ENCODE results near the gene EEFSEC. TPM values are rescaled to one million over a fixed set of nuclear protein-coding genes. Genes with fewer than 3 reads are reported as not detected.

Gene EEFSEC
- total RNA-seq, 1 donor from 2014 or later, result 0.92 TPM

DNA sequence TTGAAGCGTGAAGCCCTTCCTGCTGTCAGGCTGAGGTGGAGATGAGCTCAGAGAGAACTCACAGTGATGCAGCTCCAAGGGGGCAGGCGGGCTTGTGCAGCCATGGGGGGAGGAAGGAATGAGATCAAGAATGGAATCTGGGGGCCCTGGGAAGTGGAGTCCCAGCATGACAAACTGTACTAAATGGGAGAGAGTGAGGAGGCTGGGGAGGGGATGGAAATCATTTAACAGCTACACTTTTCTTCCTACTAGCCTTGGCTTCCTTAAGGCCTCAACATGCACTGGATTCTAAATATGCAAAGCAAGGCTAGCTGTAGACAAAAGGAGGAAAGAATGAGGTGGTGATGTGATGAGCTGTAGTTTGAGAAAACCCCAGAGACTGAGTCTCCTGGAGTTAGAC, 133.9 kb downstream of the EEFSEC start:
- H3K9ac ChIP-seq, result no peak overlapping the region
- no peaks in the 10 kb centered on the region for H3K36me3 ChIP-seq
- no peak overlapping the region for H2AFZ ChIP-seq (replicated peaks)
- H3K4me3 ChIP-seq, result no peak overlapping the region
- peaks cover 6% of the 10 kb centered on the region for H3F3A ChIP-seq (ENCODE audit: low read depth)
- no peak overlapping the region for H3K27ac ChIP-seq
- H3K36me3 Mint-ChIP-seq, result peaks cover 17% of the 10 kb centered on the region
- no peaks in the 10 kb centered on the region for H3K79me2 ChIP-seq (ENCODE audit: low read depth)
- H3K9me3 ChIP-seq (ENCODE audit: low read depth), result no peaks in the 10 kb centered on the region
- H4K20me1 ChIP-seq (ENCODE audit: low read depth), result no peaks in the 10 kb centered on the region
- DNase-seq (ENCODE audit: low spot score), result no peak
- H3K27ac Mint-ChIP-seq, result no peak overlapping the region
- H3K4me1 ChIP-seq, result peaks cover 12% of the 10 kb centered on the region
- H3K4me1 Mint-ChIP-seq, result peaks cover 28% of the 10 kb centered on the region
- H3K4me3 Mint-ChIP-seq, result no peak overlapping the region
- no peak for TF ChIP-seq EZH2 (IDR thresholded peaks at IDR 0.05)
- H3K4me2 ChIP-seq, result peak overlapping the region; percentile 22
- no peaks in the 10 kb centered on the region for H3K27me3 ChIP-seq
- H3K9me3 Mint-ChIP-seq, result peaks cover 14% of the 10 kb centered on the region
- peaks cover 4% of the 10 kb centered on the region for H3K27me3 Mint-ChIP-seq (ENCODE audit: insufficient read depth, low read depth)

DNA sequence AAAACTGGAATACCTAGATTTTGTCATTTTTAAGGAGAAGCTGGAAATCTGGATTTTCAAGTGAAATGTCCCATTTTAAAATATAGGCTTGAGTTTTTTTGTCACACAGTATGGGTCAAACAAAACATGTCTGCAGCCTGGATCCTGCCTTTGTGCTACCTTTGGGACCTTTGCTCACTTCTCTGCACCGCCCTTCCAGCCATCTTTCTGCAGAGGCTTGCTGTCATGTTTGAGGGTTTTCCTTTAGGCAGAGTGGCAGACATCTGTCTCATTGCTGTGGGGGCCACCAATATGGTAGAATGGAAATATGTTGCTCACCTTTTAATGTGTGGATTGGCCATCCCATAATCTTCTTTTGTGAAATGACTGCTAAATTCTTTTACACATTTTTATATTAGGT, 136.3 kb downstream of the EEFSEC start:
- Histone ChIP-seq H3K9me3 (ENCODE audit: low read depth) (no peaks in the 10 kb centered on the region), H2AFZ (replicated peaks) (no peak overlapping the region), H3K9ac (no peak overlapping the region), H3K79me2 (ENCODE audit: low read depth) (no peaks in the 10 kb centered on the region), H3K4me1 (peaks cover 6% of the 10 kb centered on the region), H3K4me2 (no peak overlapping the region), H3K4me3 (no peak overlapping the region), H3K27ac (no peak overlapping the region), H4K20me1 (ENCODE audit: low read depth) (no peaks in the 10 kb centered on the region), H3K27me3 (no peaks in the 10 kb centered on the region), H3F3A (ENCODE audit: low read depth) (no peaks in the 10 kb centered on the region), H3K36me3 (no peaks in the 10 kb centered on the region)
- Mint-ChIP-seq H3K4me1 (peaks cover 9% of the 10 kb centered on the region), H3K27ac (no peak overlapping the region), H3K27me3 (ENCODE audit: insufficient read depth, low read depth) (peaks cover 2% of the 10 kb centered on the region), H3K9me3 (peaks cover 14% of the 10 kb centered on the region), H3K36me3 (peaks cover 13% of the 10 kb centered on the region), H3K4me3 (no peak overlapping the region)
- TF ChIP-seq, protein P1, sequence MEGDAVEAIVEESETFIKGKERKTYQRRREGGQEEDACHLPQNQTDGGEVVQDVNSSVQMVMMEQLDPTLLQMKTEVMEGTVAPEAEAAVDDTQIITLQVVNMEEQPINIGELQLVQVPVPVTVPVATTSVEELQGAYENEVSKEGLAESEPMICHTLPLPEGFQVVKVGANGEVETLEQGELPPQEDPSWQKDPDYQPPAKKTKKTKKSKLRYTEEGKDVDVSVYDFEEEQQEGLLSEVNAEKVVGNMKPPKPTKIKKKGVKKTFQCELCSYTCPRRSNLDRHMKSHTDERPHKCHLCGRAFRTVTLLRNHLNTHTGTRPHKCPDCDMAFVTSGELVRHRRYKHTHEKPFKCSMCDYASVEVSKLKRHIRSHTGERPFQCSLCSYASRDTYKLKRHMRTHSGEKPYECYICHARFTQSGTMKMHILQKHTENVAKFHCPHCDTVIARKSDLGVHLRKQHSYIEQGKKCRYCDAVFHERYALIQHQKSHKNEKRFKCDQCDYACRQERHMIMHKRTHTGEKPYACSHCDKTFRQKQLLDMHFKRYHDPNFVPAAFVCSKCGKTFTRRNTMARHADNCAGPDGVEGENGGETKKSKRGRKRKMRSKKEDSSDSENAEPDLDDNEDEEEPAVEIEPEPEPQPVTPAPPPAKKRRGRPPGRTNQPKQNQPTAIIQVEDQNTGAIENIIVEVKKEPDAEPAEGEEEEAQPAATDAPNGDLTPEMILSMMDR (IDR thresholded peaks at IDR 0.05), result no peak
- TF ChIP-seq EZH2phosphoT487 (IDR thresholded peaks at IDR 0.05), result no peak
- TF ChIP-seq EZH2 (IDR thresholded peaks at IDR 0.05), result no peak
- no peak for DNase-seq (ENCODE audit: low spot score)

DNA sequence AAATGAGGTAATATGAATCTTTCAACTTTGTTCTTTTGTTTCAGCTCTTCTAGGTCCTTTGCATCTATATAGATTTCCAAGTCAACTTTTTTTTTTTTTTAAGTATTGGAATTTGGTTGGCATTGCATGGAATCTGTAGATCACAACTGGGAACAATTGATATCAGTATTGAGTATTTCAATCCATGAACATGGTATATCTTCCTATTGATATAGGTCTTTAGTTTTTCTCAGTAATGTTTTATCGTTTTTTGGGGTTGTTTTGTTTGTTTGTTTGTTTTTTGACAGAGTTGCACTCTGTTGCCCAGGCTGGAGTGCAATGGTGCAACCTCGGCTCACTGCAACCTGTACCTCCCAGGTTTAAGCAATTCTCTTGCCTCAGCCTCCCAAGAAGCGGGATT, 137.2 kb downstream of the EEFSEC start:
- Histone ChIP-seq H3K36me3 (no peaks in the 10 kb centered on the region), H3F3A (ENCODE audit: low read depth) (no peaks in the 10 kb centered on the region), H3K4me3 (no peak overlapping the region), H4K20me1 (ENCODE audit: low read depth) (no peaks in the 10 kb centered on the region), H3K27me3 (no peaks in the 10 kb centered on the region), H3K9ac (no peak overlapping the region), H3K9me3 (ENCODE audit: low read depth) (no peaks in the 10 kb centered on the region), H3K4me2 (no peak overlapping the region), H3K4me1 (peaks cover 6% of the 10 kb centered on the region), H3K27ac (no peak overlapping the region), H2AFZ (replicated peaks) (no peak overlapping the region), H3K79me2 (ENCODE audit: low read depth) (no peaks in the 10 kb centered on the region)
- Mint-ChIP-seq H3K9me3 (peaks cover 14% of the 10 kb centered on the region), H3K27ac (no peak overlapping the region), H3K4me3 (no peak overlapping the region), H3K4me1 (peaks cover 8% of the 10 kb centered on the region), H3K36me3 (peaks cover 13% of the 10 kb centered on the region), H3K27me3 (ENCODE audit: insufficient read depth, low read depth) (peaks cover 2% of the 10 kb centered on the region)
- TF ChIP-seq EZH2phosphoT487 (IDR thresholded peaks at IDR 0.05), result no peak
- TF ChIP-seq EZH2 (IDR thresholded peaks at IDR 0.05), result no peak
- TF ChIP-seq, protein P1 (IDR thresholded peaks at IDR 0.05), result no peak
- no peak for DNase-seq (ENCODE audit: low spot score)

DNA sequence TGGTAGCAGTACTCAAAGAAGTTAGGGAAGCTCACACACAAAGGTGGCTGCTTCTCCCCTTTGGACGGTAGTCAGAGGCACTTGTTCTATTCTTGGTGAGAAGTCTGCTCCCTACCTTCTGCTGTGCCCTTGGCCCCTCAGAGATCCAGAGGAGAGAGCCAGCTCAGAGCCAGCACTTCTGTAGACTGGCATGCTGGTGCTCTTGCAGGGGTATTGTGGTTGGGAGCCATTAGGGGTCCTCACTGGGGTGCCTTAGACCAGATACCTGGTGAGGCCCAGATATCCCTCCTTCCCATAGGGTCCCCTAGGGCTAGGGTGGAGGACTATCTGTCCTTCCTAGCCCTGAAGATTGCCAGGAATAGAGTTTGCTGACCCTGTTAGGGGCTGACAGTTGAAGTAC, 140.6 kb downstream of the EEFSEC start:
- Mint-ChIP-seq H3K4me1 (no peaks in the 10 kb centered on the region), H3K4me3 (no peak overlapping the region), H3K27me3 (ENCODE audit: insufficient read depth, low read depth) (no peaks in the 10 kb centered on the region), H3K27ac (no peak overlapping the region), H3K36me3 (peaks cover 11% of the 10 kb centered on the region), H3K9me3 (peaks cover 12% of the 10 kb centered on the region)
- Histone ChIP-seq H4K20me1 (ENCODE audit: low read depth) (no peaks in the 10 kb centered on the region), H3K4me3 (no peak overlapping the region), H3K4me1 (no peaks in the 10 kb centered on the region), H3K27me3 (no peaks in the 10 kb centered on the region), H3K9ac (no peak overlapping the region), H3K79me2 (ENCODE audit: low read depth) (no peaks in the 10 kb centered on the region), H3K36me3 (no peaks in the 10 kb centered on the region), H2AFZ (replicated peaks) (no peak overlapping the region), H3K9me3 (ENCODE audit: low read depth) (no peaks in the 10 kb centered on the region), H3K4me2 (no peak overlapping the region), H3K27ac (no peak overlapping the region), H3F3A (ENCODE audit: low read depth) (no peaks in the 10 kb centered on the region)
- DNase-seq (ENCODE audit: low spot score), result no peak
- TF ChIP-seq EZH2phosphoT487 (IDR thresholded peaks at IDR 0.05) (no peak), EZH2 (IDR thresholded peaks at IDR 0.05) (no peak)
- TF ChIP-seq, protein P1 (IDR thresholded peaks at IDR 0.05), result no peak
